ENCODE data around the gene NCAM1. TPM values are rescaled to one million over a fixed set of nuclear protein-coding genes. Genes with fewer than 3 reads are reported as not detected.
"Not testable (repeated sequence)": the region's sequence is repeated elsewhere in the genome, so short reads cannot be mapped to it uniquely, and the experiment has no call there.

NCAM1 gene
- total RNA-seq, 1 donor from 2014 or later = 76.7 TPM

- H3K27me3 Mint-ChIP-seq (ENCODE audit: low read depth) = peaks cover 14% of the 10 kb centered on the region
- H3K9me3 Mint-ChIP-seq = no peaks in the 10 kb centered on the region
- H3K27ac Mint-ChIP-seq (ENCODE audit: unreplicated experiment) = no peak overlapping the region
- no peak for DNase-seq (ENCODE audit: low read depth, low spot score)
- peaks cover 10% of the 10 kb centered on the region for H3K4me1 Mint-ChIP-seq
- H3K4me3 Mint-ChIP-seq = no peak overlapping the region
- H3K36me3 Mint-ChIP-seq (ENCODE audit: low read depth) = no peaks in the 10 kb centered on the region
- no peak for TF ChIP-seq CTCF (conservative IDR thresholded peaks at IDR 0.05)
Measured at GRCh38 chr11:113293936-113294335, 332.7 kb downstream of the NCAM1 start.

- no peak overlapping the region for H3K4me3 Mint-ChIP-seq
- H3K4me1 Mint-ChIP-seq = peaks cover 10% of the 10 kb centered on the region
- no peak for DNase-seq (ENCODE audit: low read depth, low spot score)
- no peaks in the 10 kb centered on the region for H3K9me3 Mint-ChIP-seq
- H3K27ac Mint-ChIP-seq (ENCODE audit: unreplicated experiment) = no peak overlapping the region
- H3K36me3 Mint-ChIP-seq (ENCODE audit: low read depth) = no peaks in the 10 kb centered on the region
- peaks cover 34% of the 10 kb centered on the region for H3K27me3 Mint-ChIP-seq (ENCODE audit: low read depth)
- TF ChIP-seq CTCF (conservative IDR thresholded peaks at IDR 0.05) = no peak
Measured at GRCh38 chr11:113295993-113296392, 334.8 kb downstream of the NCAM1 start.

- Mint-ChIP-seq H3K9me3 (no peaks in the 10 kb centered on the region), H3K36me3 (ENCODE audit: low read depth) (no peaks in the 10 kb centered on the region), H3K4me1 (peaks cover 10% of the 10 kb centered on the region), H3K4me3 (no peak overlapping the region), H3K27ac (ENCODE audit: unreplicated experiment) (no peak overlapping the region), H3K27me3 (ENCODE audit: low read depth) (peaks cover 37% of the 10 kb centered on the region)
- no peak for TF ChIP-seq CTCF (conservative IDR thresholded peaks at IDR 0.05)
- DNase-seq (ENCODE audit: low read depth, low spot score) = no peak
Measured at GRCh38 chr11:113296447-113297205, 335.4 kb downstream of the NCAM1 start.

GRCh38 chr11:113298496-113298895, 337.3 kb downstream of the NCAM1 start:
- H3K27ac Mint-ChIP-seq (ENCODE audit: unreplicated experiment); H3K4me1 Mint-ChIP-seq; H3K4me3 Mint-ChIP-seq; DNase-seq (ENCODE audit: low read depth, low spot score); H3K9me3 Mint-ChIP-seq; H3K36me3 Mint-ChIP-seq (ENCODE audit: low read depth): not testable (repeated sequence)
- H3K27me3 Mint-ChIP-seq (ENCODE audit: low read depth) = peaks cover 53% of the 10 kb centered on the region

- Mint-ChIP-seq H3K36me3 (ENCODE audit: low read depth) (no peaks in the 10 kb centered on the region), H3K4me1 (no peaks in the 10 kb centered on the region), H3K9me3 (no peaks in the 10 kb centered on the region), H3K27me3 (ENCODE audit: low read depth) (peaks cover 89% of the 10 kb centered on the region), H3K4me3 (no peak overlapping the region), H3K27ac (ENCODE audit: unreplicated experiment) (no peak overlapping the region)
- no peak for TF ChIP-seq CTCF (conservative IDR thresholded peaks at IDR 0.05)
- DNase-seq (ENCODE audit: low read depth, low spot score) = no peak
Measured at GRCh38 chr11:113304916-113305315, 343.7 kb downstream of the NCAM1 start.

Measured in neural crest cell (in vitro differentiated cells).